Activated B cell treated with CpG ODN at 0.5 μM for 24 hours (primary cell): ENCODE data around the gene TNNI3K. TPM values are rescaled to one million over a fixed set of nuclear protein-coding genes. Genes with fewer than 3 reads are reported as not detected.

ENCODE experiments used
- ATAC-seq: fragments of 200-7000 bp; cut with Tn5 transposase; one replicate; pipeline ENCODE4 v1.10.0; 2021; ENCODE audit warnings: low read depth, mild to moderate bottlenecking, moderate library complexity
- CTCF ChIA-PET: fragments of 350-600 bp; sonication (Branson Sonifier 250); formaldehyde crosslinking; loops from one replicate; lab custom pipeline; 2021; ENCODE audit warnings: antibody characterized with exemption; lab: Charles Lee
- POLR2A ChIA-PET: fragments of 350-600 bp; sonication (Branson Sonifier 250); formaldehyde crosslinking; loops from one replicate; lab custom pipeline; 2021; ENCODE audit warnings: antibody characterized with exemption; lab: Charles Lee
- DNase-seq: peaks from one replicate; pipeline ENCODE4 v3.0.0; 2022
- H3K27ac Mint-ChIP-seq: one replicate; pipeline ENCODE4 v1.8.0; 2020; ENCODE audit warnings: mixed read lengths
- H3K27me3 Mint-ChIP-seq: one replicate; pipeline ENCODE4 v1.8.0; 2021; ENCODE audit warnings: mixed read lengths
- H3K36me3 Mint-ChIP-seq: one replicate; pipeline ENCODE4 v1.8.0; 2021; ENCODE audit warnings: low read depth, mixed read lengths
- H3K4me1 Mint-ChIP-seq: one replicate; pipeline ENCODE4 v1.8.0; 2021; ENCODE audit warnings: mixed read lengths
- H3K4me3 Mint-ChIP-seq: one replicate; pipeline ENCODE4 v1.8.0; 2020; ENCODE audit warnings: mild to moderate bottlenecking, mixed read lengths
- H3K9me3 Mint-ChIP-seq: one replicate; pipeline ENCODE4 v1.8.0; 2020; ENCODE audit warnings: mixed read lengths
- intact Hi-C: fragments of 100-400 bp; cut with micrococcal nuclease; formaldehyde crosslinking; loops from one replicate; pipeline ENCODE4 v1.15.1; 2024
- total RNA-seq: library from RNA; stranded (reverse); gene quantifications from 2 replicates; pipeline ENCODE4 v1.2.3, GENCODE V29; 2022
- TF ChIP-seq, protein P1 (sequence below): fragments of 200-600 bp; IDR thresholded peaks from one replicate; pipeline ENCODE4 v1.8.0; 2022; ENCODE audit warnings: antibody characterized with exemption, mild to moderate bottlenecking

TNNI3K gene
- total RNA-seq, 1 donor from 2014 or later: not detected

GRCh38 chr1:74530892-74531291, 295.7 kb downstream of the TNNI3K start:
- no peaks in the 10 kb centered on the region for H3K4me1 Mint-ChIP-seq

GRCh38 chr1:74531796-74532195, 296.6 kb downstream of the TNNI3K start:
- no peak for ATAC-seq
- H3K4me3 Mint-ChIP-seq: no peak overlapping the region
- CTCF ChIA-PET: no interaction called here

More at GRCh38 chr1:74530892-74531291, 295.7 kb downstream of the TNNI3K start:
- ATAC-seq: no peak
- no peaks in the 10 kb centered on the region for H3K27me3 Mint-ChIP-seq
- H3K9me3 Mint-ChIP-seq: no peaks in the 10 kb centered on the region
- TF ChIP-seq, protein P1, sequence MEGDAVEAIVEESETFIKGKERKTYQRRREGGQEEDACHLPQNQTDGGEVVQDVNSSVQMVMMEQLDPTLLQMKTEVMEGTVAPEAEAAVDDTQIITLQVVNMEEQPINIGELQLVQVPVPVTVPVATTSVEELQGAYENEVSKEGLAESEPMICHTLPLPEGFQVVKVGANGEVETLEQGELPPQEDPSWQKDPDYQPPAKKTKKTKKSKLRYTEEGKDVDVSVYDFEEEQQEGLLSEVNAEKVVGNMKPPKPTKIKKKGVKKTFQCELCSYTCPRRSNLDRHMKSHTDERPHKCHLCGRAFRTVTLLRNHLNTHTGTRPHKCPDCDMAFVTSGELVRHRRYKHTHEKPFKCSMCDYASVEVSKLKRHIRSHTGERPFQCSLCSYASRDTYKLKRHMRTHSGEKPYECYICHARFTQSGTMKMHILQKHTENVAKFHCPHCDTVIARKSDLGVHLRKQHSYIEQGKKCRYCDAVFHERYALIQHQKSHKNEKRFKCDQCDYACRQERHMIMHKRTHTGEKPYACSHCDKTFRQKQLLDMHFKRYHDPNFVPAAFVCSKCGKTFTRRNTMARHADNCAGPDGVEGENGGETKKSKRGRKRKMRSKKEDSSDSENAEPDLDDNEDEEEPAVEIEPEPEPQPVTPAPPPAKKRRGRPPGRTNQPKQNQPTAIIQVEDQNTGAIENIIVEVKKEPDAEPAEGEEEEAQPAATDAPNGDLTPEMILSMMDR: no peak
- POLR2A ChIA-PET: no interaction called here
- intact Hi-C loops: no loop called here
- H3K27ac Mint-ChIP-seq: no peak overlapping the region
- no peak for DNase-seq
- no peak overlapping the region for H3K4me3 Mint-ChIP-seq
- CTCF ChIA-PET: no interaction called here
- H3K36me3 Mint-ChIP-seq: no peaks in the 10 kb centered on the region

GRCh38 chr1:74534241-74534640, 299.1 kb downstream of the TNNI3K start:
- no peak for DNase-seq
- no peak for ATAC-seq
- Mint-ChIP-seq H3K4me3 (no peak overlapping the region), H3K27me3 (no peaks in the 10 kb centered on the region), H3K9me3 (no peaks in the 10 kb centered on the region), H3K27ac (no peak overlapping the region), H3K36me3 (no peaks in the 10 kb centered on the region), H3K4me1 (no peaks in the 10 kb centered on the region)
- TF ChIP-seq, protein P1: no peak
- intact Hi-C loops: no loop called here
- CTCF ChIA-PET: no interaction called here
- POLR2A ChIA-PET: no interaction called here

More at GRCh38 chr1:74531796-74532195, 296.6 kb downstream of the TNNI3K start:
- H3K9me3 Mint-ChIP-seq: no peaks in the 10 kb centered on the region
- no peak for DNase-seq
- no peak overlapping the region for H3K27ac Mint-ChIP-seq
- no peaks in the 10 kb centered on the region for H3K4me1 Mint-ChIP-seq
- TF ChIP-seq, protein P1: no peak
- H3K36me3 Mint-ChIP-seq: no peaks in the 10 kb centered on the region
- POLR2A ChIA-PET: no interaction called here
- intact Hi-C loops: no loop called here
- H3K27me3 Mint-ChIP-seq: no peaks in the 10 kb centered on the region

DNA sequence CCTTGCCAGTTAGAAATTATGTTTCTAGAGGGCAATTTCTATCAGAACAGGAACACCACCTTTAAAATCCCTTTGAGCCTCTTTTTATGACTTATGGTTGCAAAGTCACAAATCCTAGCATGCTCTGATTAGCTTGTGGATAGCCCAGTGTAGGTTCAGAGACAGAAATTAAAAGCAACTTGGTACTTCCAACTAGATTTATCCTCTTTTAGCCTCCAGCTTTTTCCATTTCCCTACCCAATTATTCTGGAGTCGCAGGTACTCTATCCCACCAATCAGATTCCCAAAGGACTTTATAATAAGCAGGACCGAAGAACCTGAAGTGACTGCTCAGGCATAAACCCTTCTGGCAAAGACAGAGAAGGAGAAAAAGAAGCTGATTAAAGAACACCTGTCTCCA, 310.6 kb downstream of the TNNI3K start:
- no peak for DNase-seq
- ChIA-PET CTCF (no interaction called here), POLR2A (no interaction called here)
- TF ChIP-seq, protein P1: no peak
- intact Hi-C loops: no loop called here
- Mint-ChIP-seq H3K9me3 (no peaks in the 10 kb centered on the region), H3K4me1 (no peaks in the 10 kb centered on the region), H3K27me3 (peaks cover 3% of the 10 kb centered on the region), H3K36me3 (no peaks in the 10 kb centered on the region), H3K4me3 (no peak overlapping the region), H3K27ac (no peak overlapping the region)
- no peak for ATAC-seq

- ChIA-PET POLR2A (no interaction called here), CTCF (no interaction called here)
- intact Hi-C loops: no loop called here
- Mint-ChIP-seq H3K27me3 (no peaks in the 10 kb centered on the region), H3K4me3 (no peak overlapping the region), H3K27ac (no peak overlapping the region), H3K9me3 (no peaks in the 10 kb centered on the region), H3K36me3 (no peaks in the 10 kb centered on the region), H3K4me1 (no peaks in the 10 kb centered on the region)
- TF ChIP-seq, protein P1: no peak
- ATAC-seq: no peak
- DNase-seq: no peak
These were observed 314.0 kb downstream of the TNNI3K start for GRCh38 chr1:74548961-74549750.
